ENCODE data around the gene SH2B2.

DNA sequence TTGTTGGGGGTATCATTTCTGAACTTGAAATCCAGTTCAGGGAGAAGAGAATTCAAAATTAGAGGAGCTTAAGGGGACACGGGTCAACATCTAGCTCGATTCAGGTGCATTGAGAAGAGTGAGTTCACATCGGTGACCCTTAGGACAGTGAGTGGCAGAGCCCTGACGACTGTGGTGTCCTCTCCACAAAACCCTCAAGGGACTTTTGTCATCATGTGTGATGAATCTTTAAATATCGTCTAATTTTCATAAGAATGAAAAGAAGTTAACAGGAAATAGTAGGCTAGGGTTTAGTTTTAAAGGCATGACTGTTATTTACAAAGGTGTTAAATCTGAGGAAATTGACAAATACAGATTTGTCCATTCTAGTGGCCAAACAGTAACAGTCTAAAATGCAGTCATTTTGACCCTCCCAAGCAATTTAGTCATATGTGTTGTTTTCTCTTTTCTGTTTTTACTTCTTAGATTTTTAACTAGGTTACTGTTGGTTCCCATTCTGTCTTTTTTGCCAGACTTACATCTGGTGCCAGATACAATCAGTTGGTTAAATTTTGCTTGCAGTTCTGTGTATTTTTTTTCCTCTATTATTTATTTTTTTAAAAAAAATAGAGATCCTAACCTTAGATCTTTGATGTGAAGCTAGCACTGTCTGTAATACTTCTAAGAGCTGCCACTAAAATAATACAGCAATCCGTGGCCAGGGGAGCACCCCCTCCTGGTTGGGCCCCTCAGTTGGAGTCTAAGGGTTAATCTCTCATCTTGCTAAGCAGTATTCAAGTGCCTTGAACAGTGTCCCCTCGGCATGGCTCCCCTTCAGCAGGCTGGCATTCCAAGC is 34.9 kb upstream of the SH2B2 start:
- TF ChIP-seq EZH2 (IDR thresholded peaks at IDR 0.05) (no peak), POLR2AphosphoS5 (IDR thresholded peaks at IDR 0.05; ENCODE audit: borderline replicate concordance, low read depth, low read length) (no peak)

All from SK-N-MC (cell line).